ENCODE results near the gene GVQW3.

DNA sequence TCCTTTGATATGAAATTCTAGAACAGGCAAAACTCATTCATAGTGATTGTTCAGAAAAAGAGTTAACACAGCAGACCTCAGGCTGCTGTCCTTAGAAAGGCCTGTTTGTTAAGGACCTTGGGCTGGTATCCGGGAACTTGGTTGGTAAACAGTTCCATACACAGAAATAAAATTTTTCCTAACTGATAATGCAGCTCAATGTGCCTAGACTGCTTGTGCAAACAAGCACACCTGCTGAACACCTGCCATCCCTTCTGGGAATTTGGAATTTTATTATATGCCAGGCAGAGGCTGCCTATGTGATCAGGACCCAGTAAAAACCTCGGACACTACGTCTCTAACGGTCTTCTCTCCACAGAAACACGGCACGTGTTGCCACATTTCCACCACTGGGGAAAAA lies 11.7 kb upstream of the GVQW3 start:
- TF ChIP-seq RAD21 (conservative IDR thresholded peaks at IDR 0.05 in 1 of 2, IDR thresholded peaks at IDR 0.05 in 1 of 2), result no peak
- TF ChIP-seq, protein P1, sequence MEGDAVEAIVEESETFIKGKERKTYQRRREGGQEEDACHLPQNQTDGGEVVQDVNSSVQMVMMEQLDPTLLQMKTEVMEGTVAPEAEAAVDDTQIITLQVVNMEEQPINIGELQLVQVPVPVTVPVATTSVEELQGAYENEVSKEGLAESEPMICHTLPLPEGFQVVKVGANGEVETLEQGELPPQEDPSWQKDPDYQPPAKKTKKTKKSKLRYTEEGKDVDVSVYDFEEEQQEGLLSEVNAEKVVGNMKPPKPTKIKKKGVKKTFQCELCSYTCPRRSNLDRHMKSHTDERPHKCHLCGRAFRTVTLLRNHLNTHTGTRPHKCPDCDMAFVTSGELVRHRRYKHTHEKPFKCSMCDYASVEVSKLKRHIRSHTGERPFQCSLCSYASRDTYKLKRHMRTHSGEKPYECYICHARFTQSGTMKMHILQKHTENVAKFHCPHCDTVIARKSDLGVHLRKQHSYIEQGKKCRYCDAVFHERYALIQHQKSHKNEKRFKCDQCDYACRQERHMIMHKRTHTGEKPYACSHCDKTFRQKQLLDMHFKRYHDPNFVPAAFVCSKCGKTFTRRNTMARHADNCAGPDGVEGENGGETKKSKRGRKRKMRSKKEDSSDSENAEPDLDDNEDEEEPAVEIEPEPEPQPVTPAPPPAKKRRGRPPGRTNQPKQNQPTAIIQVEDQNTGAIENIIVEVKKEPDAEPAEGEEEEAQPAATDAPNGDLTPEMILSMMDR (IDR thresholded peaks at IDR 0.05), result no peak
- no peak for TF ChIP-seq MYC (IDR thresholded peaks at IDR 0.05; ENCODE audit: borderline replicate concordance, low read length)
